HepG2 (cell line): ENCODE results near the gene YWHAE. TPM values are rescaled to one million over a fixed set of nuclear protein-coding genes. Genes with fewer than 3 reads are reported as not detected.

Source experiments
- ELF4 ChIP-seq: sonication (generic); formaldehyde crosslinking; IDR thresholded peaks from 2 replicates; pipeline ENCODE4 v1.5.0; 2020; ENCODE audit warnings: missing genetic modification reagents, mild to moderate bottlenecking, moderate library complexity, borderline replicate concordance
- FOSL2 ChIP-seq: sonication (generic); formaldehyde crosslinking; IDR thresholded peaks from 2 replicates; pipeline ENCODE4 v1.4.0; 2020; ENCODE audit warnings: missing genetic modification reagents
- JARID2 ChIP-seq: sonication (generic); formaldehyde crosslinking; IDR thresholded peaks from 2 replicates; pipeline ENCODE4 v1.8.1; 2023; ENCODE audit warnings: missing genetic modification reagents, inconsistent platforms; ENCODE audit not compliant: insufficient replicate concordance
- KMT2B ChIP-seq: IDR thresholded peaks from 2 replicates; pipeline ENCODE4 v1.6.1; 2016; ENCODE audit warnings: missing genetic modification reagents, missing compliant biosample characterization
- NR1H2 ChIP-seq: sonication (generic); formaldehyde crosslinking; IDR thresholded peaks from 2 replicates; pipeline ENCODE4 v1.8.1; 2022; ENCODE audit warnings: low read depth, missing genetic modification reagents, borderline replicate concordance
- PHF5A ChIP-seq: IDR thresholded peaks from one replicate; pipeline ENCODE4 v1.6.1; 2018; ENCODE audit warnings: low read depth, missing genetic modification reagents; ENCODE audit not compliant: unreplicated experiment
- PRDM15 ChIP-seq: sonication (generic); formaldehyde crosslinking; IDR thresholded peaks from 2 replicates; pipeline ENCODE4 v1.4.0; 2020; ENCODE audit warnings: missing genetic modification reagents
- RBAK ChIP-seq: sonication (generic); formaldehyde crosslinking; IDR thresholded peaks from 2 replicates; pipeline ENCODE4 v1.5.1; 2020; ENCODE audit warnings: mild to moderate bottlenecking, missing genetic modification reagents
- RBM22 ChIP-seq: fragments of 200-400 bp; formaldehyde crosslinking; optimal IDR thresholded peaks from 2 replicates; pipeline ENCODE3; 2017; ENCODE audit warnings: mild to moderate bottlenecking, low read length, moderate library complexity
- SSRP1 ChIP-seq: IDR thresholded peaks from 2 replicates; pipeline ENCODE4 v1.6.1; 2016; ENCODE audit warnings: control low read depth
- STAT5B ChIP-seq: sonication (generic); formaldehyde crosslinking; IDR thresholded peaks from 2 replicates; pipeline ENCODE4 v1.4.0; 2020; ENCODE audit warnings: missing genetic modification reagents
- YY1 ChIP-seq: IDR thresholded peaks from 2 replicates; pipeline ENCODE4 v1.6.1; 2011; ENCODE audit warnings: low read length, low read depth, moderate library complexity, mild to moderate bottlenecking; ENCODE audit not compliant: insufficient read depth, insufficient replicate concordance
- ZEB1 ChIP-seq: IDR thresholded peaks from 2 replicates; pipeline ENCODE4 v1.6.1; 2012; ENCODE audit warnings: mild to moderate bottlenecking, low read depth, inconsistent platforms; ENCODE audit not compliant: insufficient replicate concordance
- ZNF124 ChIP-seq: sonication (generic); formaldehyde crosslinking; IDR thresholded peaks from 2 replicates; pipeline ENCODE4 v1.4.0; 2020; ENCODE audit warnings: missing genetic modification reagents
- ZNF318 ChIP-seq: sonication (generic); formaldehyde crosslinking; IDR thresholded peaks from 2 replicates; pipeline ENCODE4 v1.4.0; 2020; ENCODE audit warnings: mild to moderate bottlenecking, missing genetic modification reagents
- ZNF496 ChIP-seq: sonication (generic); formaldehyde crosslinking; IDR thresholded peaks from 2 replicates; pipeline ENCODE4 v1.8.1; 2023; ENCODE audit warnings: mild to moderate bottlenecking, moderate library complexity, missing genetic modification reagents; ENCODE audit not compliant: insufficient replicate concordance
- ZSCAN12 ChIP-seq: sonication (generic); formaldehyde crosslinking; IDR thresholded peaks from 2 replicates; pipeline ENCODE4 v1.9.0; 2021; ENCODE audit warnings: mild to moderate bottlenecking, missing genetic modification reagents
- polyA plus RNA-seq, 8 experiments: library from polyadenylated mRNA; depleted of rRNA in 3 of 8; stranded (reverse) in 7 of 8; unstranded in 1 of 8; fragments of >200 nt; fragmentation: Illumina TruSeq in 4 of 8; extraction: Trizol in 4 of 8; gene quantifications; 2 replicates each; pipeline versions ENCODE4 v1.2.1 to v1.2.3, GENCODE V29; 2011 to 2016; ENCODE audit warnings: low read depth in 4 of 8, missing spikeins in 1 of 8, mixed read lengths in 1 of 8; ENCODE audit not compliant: insufficient read depth in 1 of 8
- total RNA-seq, 5 experiments: library from RNA; depleted of rRNA; stranded (reverse); fragments of >200 nt; fragmentation: Illumina TruSeq; extraction: Trizol; gene quantifications; 2 replicates each; pipeline ENCODE4 v1.2.3, GENCODE V29; 2016; ENCODE audit warnings: low read depth in 1 of 5

Gene YWHAE
- total and polyA plus RNA-seq, 2 of the 13 experiments (the other 11 are each of a cell fraction or from before 2014, with no cell fraction given), result 256 to 335 TPM

GRCh38 chr17:1399679-1400512 is at the start of gene YWHAE (continued):
- peak; percentile 96 for TF ChIP-seq YY1
- no peak; the same call in 1 of the 2 replicates for TF ChIP-seq ZSCAN12 (CRISPR knock-in tag)
- TF ChIP-seq STAT5B, result no peak
- TF ChIP-seq NR1H2, result peak; percentile 55; the same call in 1 of the 2 replicates
- TF ChIP-seq ZNF318 (CRISPR knock-in tag), result no peak
- peak; percentile 99 for TF ChIP-seq RBM22
- no peak for TF ChIP-seq SSRP1 (CRISPR knock-in tag)
- TF ChIP-seq ZNF124, result peak; percentile 51; the same call in 1 of the 2 replicates
- no peak for TF ChIP-seq JARID2 (CRISPR knock-in tag)
- 0 out of 2 replicates have a peak, but pooled peaks have one; percentile 55 for TF ChIP-seq ELF4 (CRISPR knock-in tag)
- TF ChIP-seq PHF5A (CRISPR knock-in tag), result no peak
- no peak; the same call in 1 of the 2 replicates for TF ChIP-seq KMT2B (CRISPR knock-in tag)
- TF ChIP-seq RBAK (CRISPR knock-in tag), result no peak
- TF ChIP-seq ZNF496 (CRISPR knock-in tag), result no peak
- TF ChIP-seq PRDM15, result no peak; the same call in 1 of the 2 replicates
- peak; percentile 57 for TF ChIP-seq ZEB1
- no peak; the same call in 1 of the 2 replicates for TF ChIP-seq FOSL2 (CRISPR knock-in tag)
